Measurements from ENCODE around the gene RCC1. TPM values are rescaled to one million over a fixed set of nuclear protein-coding genes. Genes with fewer than 3 reads are reported as not detected.
A peak's percentile ranks its signal among the peaks of the same experiment; 100 is the strongest.
"Not testable (repeated sequence)": the region's sequence is repeated elsewhere in the genome, so short reads cannot be mapped to it uniquely, and the experiment has no call there.

The RCC1 gene
- total RNA-seq, 4 donors from 2014 or later: 5.8 to 21.6 (median 12.7) TPM

DNA sequence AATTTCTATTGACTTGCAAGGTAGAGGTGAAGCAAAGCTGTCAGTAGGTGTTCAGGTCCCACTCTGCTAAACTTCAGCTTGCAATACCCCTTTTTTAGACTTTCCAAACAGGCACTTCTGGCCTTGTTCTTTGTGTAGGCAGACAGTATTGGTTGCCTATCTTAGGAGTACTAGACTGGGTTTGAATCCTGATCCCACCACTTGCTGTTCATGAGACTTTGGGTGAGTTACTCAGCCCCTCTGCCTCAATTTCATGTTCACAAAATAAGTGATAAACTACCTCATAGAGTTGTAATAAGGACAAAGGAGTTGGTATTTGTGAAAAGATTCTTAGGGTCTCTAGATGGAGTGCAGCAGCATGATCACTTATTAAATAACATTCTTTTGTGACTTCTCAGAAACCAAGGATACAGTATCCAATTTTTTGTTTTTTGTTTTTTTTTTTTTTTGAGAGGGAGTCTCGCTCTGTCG, 5.2 kb downstream of the RCC1 start:
- no peaks in the 10 kb centered on the region for H3K9me3 ChIP-seq
- peaks cover 4 to 66% (median 33%) of the 10 kb centered on the region in 3 donors for H3K4me1 ChIP-seq
- WGBS, 2 donors (ENCODE audit: low coverage in 1 of 2): 94 to 97% methylated on average over 2 of the region's 2 CpGs
- no peak for TF ChIP-seq EP300 (IDR thresholded peaks at IDR 0.05)
- TF ChIP-seq POLR2AphosphoS5 (IDR thresholded peaks at IDR 0.05): peak; percentile 22
- no peak overlapping the region for H3K4me3 ChIP-seq
- H3K27ac ChIP-seq: no peak overlapping the region
- H3K36me3 ChIP-seq: peaks cover 0 to 80% of the 10 kb centered on the region in 2 donors
- H3K27me3 ChIP-seq: no peaks in the 10 kb centered on the region
- ATAC-seq: no peak

DNA sequence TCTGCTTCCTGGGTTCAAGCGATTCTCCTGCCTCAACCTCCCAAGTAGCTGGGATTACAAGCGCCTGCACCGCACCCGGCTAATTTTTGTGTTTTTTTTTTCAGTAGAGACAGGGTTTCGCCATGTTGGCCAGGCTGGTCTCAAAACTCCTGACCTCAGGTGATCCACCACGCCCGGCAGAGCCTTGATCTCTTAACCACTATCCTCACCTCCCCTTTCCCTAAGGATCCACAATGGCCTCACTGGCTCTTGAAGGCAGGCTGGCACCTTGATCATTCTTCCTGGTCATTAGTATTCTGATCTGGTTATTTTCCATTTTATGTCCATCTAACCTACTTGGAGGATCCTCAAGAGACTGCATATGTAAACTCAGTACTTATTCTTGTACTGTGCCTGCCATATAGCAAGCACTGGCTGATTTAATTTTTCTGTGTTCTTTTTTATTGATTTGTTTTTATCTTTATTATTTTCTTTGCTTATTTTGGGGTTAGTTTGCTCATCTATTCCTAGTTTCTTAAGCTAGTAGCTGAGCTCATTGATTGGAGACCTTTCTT, 6.3 kb downstream of the RCC1 start:
- ATAC-seq: no peak
- no peaks in the 10 kb centered on the region for H3K9me3 ChIP-seq
- H3K4me1 ChIP-seq: peaks cover 4 to 60% (median 33%) of the 10 kb centered on the region in 3 donors
- no peaks in the 10 kb centered on the region for H3K27me3 ChIP-seq
- TF ChIP-seq POLR2AphosphoS5 (IDR thresholded peaks at IDR 0.05): no peak
- no peak for TF ChIP-seq POLR2A (IDR thresholded peaks at IDR 0.05)
- TF ChIP-seq, protein P1, sequence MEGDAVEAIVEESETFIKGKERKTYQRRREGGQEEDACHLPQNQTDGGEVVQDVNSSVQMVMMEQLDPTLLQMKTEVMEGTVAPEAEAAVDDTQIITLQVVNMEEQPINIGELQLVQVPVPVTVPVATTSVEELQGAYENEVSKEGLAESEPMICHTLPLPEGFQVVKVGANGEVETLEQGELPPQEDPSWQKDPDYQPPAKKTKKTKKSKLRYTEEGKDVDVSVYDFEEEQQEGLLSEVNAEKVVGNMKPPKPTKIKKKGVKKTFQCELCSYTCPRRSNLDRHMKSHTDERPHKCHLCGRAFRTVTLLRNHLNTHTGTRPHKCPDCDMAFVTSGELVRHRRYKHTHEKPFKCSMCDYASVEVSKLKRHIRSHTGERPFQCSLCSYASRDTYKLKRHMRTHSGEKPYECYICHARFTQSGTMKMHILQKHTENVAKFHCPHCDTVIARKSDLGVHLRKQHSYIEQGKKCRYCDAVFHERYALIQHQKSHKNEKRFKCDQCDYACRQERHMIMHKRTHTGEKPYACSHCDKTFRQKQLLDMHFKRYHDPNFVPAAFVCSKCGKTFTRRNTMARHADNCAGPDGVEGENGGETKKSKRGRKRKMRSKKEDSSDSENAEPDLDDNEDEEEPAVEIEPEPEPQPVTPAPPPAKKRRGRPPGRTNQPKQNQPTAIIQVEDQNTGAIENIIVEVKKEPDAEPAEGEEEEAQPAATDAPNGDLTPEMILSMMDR (IDR thresholded peaks at IDR 0.05): no peak
- TF ChIP-seq EP300 (IDR thresholded peaks at IDR 0.05): no peak
- H3K36me3 ChIP-seq: peaks cover 0 to 80% of the 10 kb centered on the region in 2 donors
- H3K4me3 ChIP-seq: no peak overlapping the region
- no peak overlapping the region for H3K27ac ChIP-seq
- WGBS, 2 donors (ENCODE audit: low coverage in 1 of 2): 93% methylated on average over 6 of the region's 7 CpGs; no CpG with 5 or more reads in 1 of the 2 donors

DNA sequence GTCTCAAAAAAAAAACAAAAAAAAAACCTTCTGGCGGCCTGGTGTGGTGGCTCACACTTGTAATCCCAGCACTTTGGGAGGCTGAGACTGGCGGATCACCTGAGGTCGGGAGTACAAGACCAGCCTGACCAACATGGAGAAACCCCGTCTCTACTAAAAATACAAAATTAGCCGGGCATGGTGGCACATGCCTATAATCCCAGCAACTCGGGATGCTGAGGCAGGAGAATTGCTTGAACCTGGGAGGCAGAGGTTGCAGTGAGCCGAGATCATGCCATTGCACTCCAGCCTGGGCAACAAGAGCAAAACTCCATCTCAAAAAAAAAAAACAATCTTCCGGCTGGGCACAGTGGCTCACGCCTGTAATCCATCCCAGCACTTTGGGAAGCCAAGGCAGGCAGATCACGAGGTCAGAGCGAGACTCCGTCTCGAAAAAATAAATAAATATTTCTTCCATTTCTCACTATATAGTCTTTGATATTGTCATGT, 8.6 kb downstream of the RCC1 start:
- Histone ChIP-seq H3K4me1 (peaks cover 5 to 53% (median 17%) of the 10 kb centered on the region in 3 donors), H3K36me3 (peaks cover 0 to 61% of the 10 kb centered on the region in 2 donors)
- not testable (repeated sequence) for H3K9me3 ChIP-seq, H3K27me3 ChIP-seq, ATAC-seq, H3K4me3 ChIP-seq, H3K27ac ChIP-seq
- WGBS, 2 donors (ENCODE audit: low coverage in 1 of 2): 89 to 94% methylated on average over 10 to 12 of the region's 13 CpGs

GRCh38 chr1:28516518-28516956, 10.7 kb downstream of the RCC1 start:
- H3K27ac ChIP-seq: no peak overlapping the region
- peaks cover 5 to 33% (median 8%) of the 10 kb centered on the region in 3 donors for H3K4me1 ChIP-seq
- ATAC-seq: no peak
- H3K27me3 ChIP-seq: no peaks in the 10 kb centered on the region
- 83 to 88% methylated on average over 1 of the region's 1 CpG for WGBS, 2 donors (ENCODE audit: low coverage in 1 of 2)
- peaks cover 0 to 40% of the 10 kb centered on the region in 2 donors for H3K36me3 ChIP-seq
- TF ChIP-seq EP300 (IDR thresholded peaks at IDR 0.05) (no peak), POLR2AphosphoS5 (IDR thresholded peaks at IDR 0.05) (no peak), POLR2A (IDR thresholded peaks at IDR 0.05) (no peak)
- TF ChIP-seq, protein P1 (IDR thresholded peaks at IDR 0.05): no peak
- H3K9me3 ChIP-seq: no peaks in the 10 kb centered on the region
- no peak overlapping the region for H3K4me3 ChIP-seq

DNA sequence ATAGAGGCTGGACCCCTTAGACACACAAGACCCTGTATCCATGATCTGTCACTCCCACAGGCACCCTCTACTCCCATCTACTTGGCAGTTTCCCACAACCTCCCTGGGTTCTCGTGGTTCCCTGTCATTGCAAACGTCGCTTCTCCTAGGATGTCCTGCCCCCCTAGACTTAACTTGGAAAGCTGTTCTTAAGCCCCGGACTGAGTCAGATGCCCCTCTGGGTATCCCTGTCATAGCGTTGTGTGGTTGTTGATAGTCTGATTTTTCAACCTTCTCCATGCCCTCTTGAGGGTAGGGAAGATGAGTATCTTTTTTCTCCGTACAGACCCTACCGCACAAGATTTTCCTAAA, 11.8 kb downstream of the RCC1 start:
- WGBS, 2 donors (ENCODE audit: low coverage in 1 of 2): 0 to 18% methylated on average over 4 to 5 of the region's 7 CpGs
- ATAC-seq: peak; percentile 2
- TF ChIP-seq POLR2AphosphoS5 (IDR thresholded peaks at IDR 0.05) (no peak), EP300 (IDR thresholded peaks at IDR 0.05) (no peak), POLR2A (IDR thresholded peaks at IDR 0.05) (no peak)
- TF ChIP-seq, protein P1 (IDR thresholded peaks at IDR 0.05): no peak
- no peaks in the 10 kb centered on the region for H3K27me3 ChIP-seq
- H3K36me3 ChIP-seq: peaks cover 0 to 30% of the 10 kb centered on the region in 2 donors
- peak overlapping the region; percentile 30 to 73 for H3K4me3 ChIP-seq
- H3K9me3 ChIP-seq: no peaks in the 10 kb centered on the region
- H3K4me1 ChIP-seq: peaks cover 5 to 24% (median 8%) of the 10 kb centered on the region in 3 donors
- peak overlapping the region in 3 of 4 donors; percentile 87 to 90 (median 89) for H3K27ac ChIP-seq
